HG02938 (cell line): Measurements from ENCODE around the gene COA3.

Experiments used
- ATAC-seq: cut with Tn5 transposase; IDR thresholded peaks from one replicate; pipeline ENCODE4 v1.9.1; 2021; ENCODE audit warnings: mild to moderate bottlenecking, moderate library complexity; ENCODE audit not compliant: unreplicated experiment

The COA3 gene

DNA sequence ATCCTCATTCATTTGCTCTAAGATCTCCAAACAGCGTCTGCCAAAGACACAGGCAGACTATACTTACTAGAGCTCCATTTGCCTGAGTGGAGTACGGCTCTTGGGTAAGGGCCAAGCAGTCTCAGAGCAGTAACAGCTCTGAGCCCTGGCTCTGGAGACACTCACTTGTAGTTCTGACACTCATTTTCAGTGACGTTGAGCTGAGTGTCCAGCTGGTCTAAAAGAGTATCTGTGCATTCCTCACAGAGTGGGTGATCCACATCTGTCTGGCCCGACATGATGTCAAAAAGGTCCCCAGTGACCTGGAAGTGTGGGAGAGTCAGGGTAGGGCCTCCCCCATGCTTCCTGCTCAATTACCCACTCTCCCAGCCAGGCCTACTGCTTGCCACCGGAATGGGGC is 19.9 kb upstream of the COA3 start:
- ATAC-seq, result no peak

DNA sequence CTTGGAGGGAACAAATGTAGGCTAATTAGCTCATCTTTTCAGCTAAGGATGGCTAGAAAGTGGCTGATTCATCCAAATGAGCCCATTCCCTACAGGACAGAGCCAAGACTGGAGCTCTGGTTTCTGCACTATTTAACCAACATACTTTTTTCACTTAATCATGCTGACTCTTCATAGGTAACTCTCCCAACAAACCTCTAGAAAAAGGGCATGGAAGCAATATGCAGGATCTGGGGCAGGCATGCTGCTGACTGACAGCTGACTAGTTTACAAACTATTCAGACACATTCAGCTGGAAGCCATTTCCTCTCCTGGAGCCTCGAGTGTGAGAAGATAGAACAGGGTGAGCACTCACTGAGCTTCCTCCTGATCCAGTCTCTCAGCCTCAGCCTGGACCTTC is 19.4 kb upstream of the COA3 start:
- no peak for ATAC-seq

DNA sequence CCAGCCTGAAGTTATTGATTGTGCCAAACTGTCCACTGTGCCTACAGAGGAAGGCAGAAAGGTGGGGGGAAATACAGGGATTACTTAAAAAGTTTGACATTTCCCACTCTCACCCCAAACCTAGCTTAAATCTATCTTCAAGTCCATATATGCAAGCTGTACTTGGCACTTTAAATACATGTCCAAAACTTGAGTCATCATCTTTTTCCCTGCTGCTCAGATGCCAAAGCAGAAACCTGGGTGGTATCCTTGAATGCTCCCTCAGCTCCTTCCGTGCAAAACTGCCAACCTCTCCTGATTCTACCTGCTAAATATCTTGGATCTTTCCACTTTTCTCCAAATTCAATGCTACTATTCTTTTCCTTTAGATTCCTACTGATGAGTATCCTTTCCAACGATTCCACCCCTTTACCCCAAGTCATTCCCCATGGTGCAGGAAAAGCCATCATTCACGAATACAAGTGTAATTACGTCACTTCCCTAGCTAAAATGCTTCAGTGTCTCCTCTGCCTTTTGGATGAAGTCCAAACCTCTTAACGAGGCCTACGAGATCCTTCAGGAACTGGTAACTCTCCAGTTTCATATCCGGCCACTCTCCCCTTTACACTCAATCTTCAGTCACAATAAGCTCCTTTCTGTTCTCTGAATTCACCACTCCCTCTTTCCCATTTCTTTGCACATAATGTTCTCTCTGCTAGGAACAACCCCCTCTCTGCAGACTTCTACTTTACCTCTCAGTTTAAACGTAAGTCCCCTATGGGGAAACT is 16.3 kb upstream of the COA3 start:
- no peak for ATAC-seq

- no peak for ATAC-seq
Observed at GRCh38 chr17:42809250-42809649, 10.7 kb upstream of the COA3 start.

GRCh38 chr17:42806249-42806648 is 7.7 kb upstream of the COA3 start:
- ATAC-seq, result no peak

DNA sequence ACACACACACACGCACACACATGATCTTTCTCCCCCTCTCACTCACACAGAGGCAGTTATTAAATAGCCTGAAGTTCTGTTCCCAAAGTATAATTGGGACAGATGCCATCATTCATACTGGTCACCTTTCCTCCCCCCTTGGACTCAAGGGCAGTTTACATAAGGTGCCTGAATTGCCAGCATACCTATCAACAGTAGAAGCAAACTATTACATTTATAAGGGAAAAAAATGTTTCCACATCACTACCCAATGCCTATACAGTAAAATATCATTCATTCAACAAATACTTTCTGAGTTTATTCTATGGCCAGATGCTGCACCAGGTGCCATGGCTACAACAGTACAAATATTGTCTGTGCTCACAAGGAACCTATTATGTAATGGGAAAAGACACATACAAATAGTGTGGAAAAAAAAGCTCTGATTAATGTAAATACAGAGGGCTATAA is 6.4 kb upstream of the COA3 start:
- ATAC-seq, result no peak

DNA sequence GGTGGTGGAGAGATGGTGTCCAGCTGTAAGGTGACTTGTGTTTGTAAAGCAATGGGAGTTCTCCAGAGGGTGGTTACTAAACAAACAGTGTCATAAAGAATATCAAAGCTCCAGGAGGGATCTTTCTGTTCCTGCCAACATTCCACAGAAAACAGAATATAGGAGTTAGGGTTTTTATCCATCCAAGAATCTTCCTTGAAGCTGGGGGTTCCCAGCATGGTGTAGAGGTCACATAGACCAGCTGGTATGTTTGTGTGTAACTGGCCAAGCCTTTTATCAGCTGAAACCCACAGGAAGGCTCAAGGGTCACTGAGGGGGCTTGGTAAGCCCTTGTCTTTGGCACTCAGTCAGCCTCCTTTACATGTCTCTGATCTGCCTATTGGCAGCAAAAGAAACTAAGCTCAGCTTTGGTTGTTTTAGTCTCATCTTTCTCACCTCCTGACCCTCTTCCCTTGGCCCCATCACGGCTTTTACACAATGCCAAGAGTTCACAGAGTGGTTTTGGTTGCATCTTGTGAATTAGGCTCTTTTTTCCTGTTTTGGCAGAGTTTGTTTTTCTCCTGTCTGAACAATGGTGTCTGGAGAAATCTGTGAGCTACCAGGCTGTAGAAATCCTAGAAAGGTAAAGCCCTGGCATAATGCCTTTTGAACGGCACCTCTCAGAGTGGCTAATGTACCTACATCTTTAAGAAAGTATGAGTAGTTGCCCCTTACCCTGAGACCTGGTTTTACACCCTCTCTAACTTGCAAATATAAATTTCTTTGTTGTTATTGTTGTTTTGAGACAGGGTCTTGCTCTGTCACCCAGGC is 4.8 kb upstream of the COA3 start:
- no peak for ATAC-seq

- no peak for ATAC-seq
Observed at GRCh38 chr17:42798011-42798382, 507 bp downstream of the COA3 start.

- no peak for ATAC-seq
Observed at GRCh38 chr17:42797067-42798007, 1.2 kb downstream of the COA3 start.

DNA sequence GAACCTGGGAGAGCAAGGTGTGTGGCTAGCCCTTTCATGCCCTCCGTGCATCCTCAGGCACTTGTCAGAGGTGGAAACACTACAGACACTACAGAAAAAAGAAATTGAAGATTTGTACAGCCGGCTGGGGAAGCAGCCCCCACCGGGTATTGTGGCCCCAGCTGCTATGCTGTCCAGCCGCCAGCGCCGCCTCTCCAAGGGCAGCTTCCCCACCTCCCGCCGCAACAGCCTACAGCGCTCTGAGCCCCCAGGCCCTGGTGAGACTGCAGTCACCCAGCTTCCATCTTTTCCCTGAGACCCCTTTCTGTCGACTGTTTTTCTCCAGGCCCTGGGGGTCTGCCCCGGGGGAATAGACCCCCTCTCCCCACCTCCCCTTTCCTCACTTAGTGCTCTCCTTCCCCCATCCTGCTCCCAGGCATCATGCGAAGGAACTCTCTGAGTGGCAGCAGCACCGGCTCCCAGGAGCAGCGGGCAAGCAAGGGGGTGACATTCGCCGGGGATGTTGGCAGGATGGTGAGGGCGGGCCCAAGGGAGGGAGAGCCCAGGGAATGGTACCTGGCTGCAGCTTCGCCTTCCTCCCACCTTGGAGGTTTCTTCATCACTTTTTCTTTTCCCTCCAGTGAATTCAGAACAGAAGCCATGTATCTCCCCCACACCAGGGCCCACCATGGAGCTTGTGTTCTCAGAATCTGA is 2.3 kb downstream of the COA3 start:
- ATAC-seq, result no peak

DNA sequence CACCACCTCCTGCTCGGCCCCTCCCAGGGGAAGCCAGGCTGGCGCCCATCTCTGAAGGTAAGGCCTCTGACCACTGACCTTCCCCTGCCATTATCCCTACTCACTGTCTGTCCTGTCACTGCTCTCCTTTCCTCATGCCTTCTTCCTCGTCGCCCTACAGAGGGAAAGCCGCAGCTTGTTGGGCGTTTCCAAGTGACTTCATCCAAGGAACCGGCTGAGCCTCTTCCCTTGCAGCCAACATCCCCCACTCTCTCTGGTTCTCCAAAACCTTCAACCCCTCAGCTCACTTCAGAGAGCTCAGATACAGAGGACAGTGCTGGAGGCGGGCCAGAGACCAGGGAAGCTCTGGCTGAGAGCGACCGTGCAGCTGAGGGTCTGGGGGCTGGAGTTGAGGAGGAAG is 3.0 kb downstream of the COA3 start:
- no peak for ATAC-seq

GRCh38 chr17:42795061-42795460 is 3.4 kb downstream of the COA3 start:
- no peak for ATAC-seq

DNA sequence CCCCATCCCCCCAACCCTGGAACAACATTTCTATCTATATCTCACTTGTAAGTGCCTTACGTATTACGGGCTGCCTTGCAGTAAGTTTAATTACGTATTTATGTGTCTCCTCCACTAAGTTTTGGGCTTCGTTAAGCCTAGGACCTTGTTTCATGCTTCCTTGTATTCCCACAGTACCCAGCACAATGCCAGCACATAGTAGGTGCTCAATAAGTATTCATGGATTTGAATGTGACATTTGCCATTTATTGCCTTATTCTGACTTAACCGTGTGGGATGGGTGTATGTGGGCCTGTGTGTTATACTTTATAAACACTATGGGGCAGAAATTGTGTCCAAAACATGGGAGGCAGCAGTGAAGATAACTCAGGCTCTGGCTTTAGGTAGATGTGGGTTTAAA is 6.0 kb downstream of the COA3 start:
- no peak for ATAC-seq

DNA sequence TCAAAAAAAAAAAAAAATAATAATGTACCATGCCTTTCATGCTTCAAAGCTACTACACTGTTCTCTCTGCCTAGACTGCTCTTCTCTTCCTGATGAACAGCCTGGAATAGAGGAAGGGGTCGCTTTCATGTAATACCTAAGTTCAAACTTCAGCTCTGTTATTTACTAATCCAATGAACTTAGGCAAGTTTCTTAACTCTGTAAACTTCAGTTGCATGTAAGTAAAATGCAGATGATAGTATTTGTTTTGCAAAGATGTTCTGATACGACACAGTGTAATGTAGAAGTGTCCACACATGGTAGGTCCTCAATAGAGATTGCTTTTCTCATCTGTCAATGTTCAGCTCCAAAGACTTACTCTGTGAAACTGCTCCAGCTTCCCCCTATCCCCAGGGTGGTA is 6.6 kb downstream of the COA3 start:
- no peak for ATAC-seq

- no peak for ATAC-seq
Observed at GRCh38 chr17:42787266-42787665, 11.2 kb downstream of the COA3 start.

GRCh38 chr17:42784811-42785592 is 13.5 kb downstream of the COA3 start:
- no peak for ATAC-seq

DNA sequence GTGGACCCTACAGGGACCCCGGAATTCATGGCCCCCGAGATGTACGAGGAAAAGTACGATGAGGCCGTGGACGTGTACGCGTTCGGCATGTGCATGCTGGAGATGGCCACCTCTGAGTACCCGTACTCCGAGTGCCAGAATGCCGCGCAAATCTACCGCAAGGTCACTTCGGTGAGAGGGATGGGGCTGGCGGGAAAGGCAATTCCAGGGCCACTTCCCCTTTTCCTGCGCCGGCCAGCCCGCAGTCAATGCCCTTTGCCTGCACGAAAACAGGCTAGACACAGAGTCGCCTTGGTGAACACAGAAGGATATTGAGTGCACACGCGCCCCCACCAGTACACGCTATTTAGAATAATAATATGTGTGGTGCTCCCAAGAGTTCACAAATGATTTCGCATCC is 14.1 kb downstream of the COA3 start:
- no peak for ATAC-seq

DNA sequence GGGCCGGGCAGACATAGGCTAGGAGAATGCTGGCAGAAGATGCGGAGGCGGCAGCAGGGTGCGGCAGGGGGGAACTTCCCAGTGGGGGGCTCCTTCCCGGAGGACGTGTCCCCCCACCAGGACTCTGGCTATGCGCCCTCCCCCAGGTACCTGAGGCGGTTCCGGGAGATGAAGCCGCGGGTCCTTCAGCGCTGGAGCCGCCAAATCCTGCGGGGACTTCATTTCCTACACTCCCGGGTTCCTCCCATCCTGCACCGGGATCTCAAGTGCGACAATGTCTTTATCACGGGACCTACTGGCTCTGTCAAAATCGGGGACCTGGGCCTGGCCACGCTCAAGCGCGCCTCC is 14.7 kb downstream of the COA3 start:
- no peak for ATAC-seq

DNA sequence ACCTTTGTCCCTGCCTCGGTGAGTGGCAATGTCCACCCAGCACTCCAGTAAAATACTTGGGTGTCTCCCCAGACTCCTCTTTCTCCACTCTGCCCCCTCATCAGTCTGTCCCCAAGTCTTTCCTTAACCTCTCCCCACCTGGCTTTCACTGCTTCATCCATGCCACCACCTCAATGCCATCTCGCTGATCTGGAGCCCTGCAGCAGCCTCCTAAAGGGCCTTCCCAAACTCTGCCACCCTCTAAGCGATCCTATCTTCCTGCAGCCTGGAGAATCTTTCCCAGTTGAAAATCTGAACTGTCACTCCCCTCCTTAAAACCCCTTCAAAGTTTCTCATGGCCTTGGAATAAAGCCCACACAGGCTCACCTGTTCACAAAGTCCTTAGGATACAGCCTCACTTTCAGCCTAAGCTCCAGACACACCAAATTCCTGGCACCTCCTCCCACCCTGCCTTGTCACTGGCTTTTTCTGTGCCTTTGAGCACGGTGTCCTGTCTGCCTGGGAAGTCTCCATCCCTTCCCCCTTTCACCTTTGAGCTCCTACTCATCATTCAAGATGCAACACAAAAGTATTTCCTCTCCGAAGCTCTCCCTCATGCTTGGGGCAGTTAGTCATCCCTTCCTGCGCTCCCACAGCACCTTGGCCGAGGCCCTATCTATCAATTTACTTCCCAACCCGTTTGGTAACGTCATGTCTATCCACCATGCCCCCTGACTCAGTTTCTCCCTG is 15.3 kb downstream of the COA3 start:
- no peak for ATAC-seq
